ENCODE data around the gene ULK4.
"Not testable (repeated sequence)": the region's sequence is repeated elsewhere in the genome, so short reads cannot be mapped to it uniquely, and the experiment has no call there.

DNA sequence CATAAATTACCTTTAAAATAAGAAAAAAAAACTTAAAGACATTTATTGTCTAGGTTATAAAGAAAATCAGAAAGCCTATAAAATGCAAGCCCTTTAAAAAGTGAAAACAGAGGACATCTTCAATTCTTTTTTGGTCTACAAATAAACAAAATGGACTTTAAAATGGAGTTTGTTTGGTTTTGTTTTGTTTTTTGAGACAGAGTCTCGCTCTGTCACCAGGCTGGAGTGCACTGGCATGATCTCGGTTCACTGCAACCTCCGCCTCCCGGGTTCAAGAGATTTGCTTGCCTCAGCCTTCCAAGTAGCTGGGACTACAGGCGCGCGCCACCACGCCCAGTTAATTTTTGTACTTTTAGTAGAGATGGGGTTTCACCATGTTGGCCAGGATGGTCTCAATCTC is 252.7 kb downstream of the ULK4 start:
- TF ChIP-seq, protein P1, sequence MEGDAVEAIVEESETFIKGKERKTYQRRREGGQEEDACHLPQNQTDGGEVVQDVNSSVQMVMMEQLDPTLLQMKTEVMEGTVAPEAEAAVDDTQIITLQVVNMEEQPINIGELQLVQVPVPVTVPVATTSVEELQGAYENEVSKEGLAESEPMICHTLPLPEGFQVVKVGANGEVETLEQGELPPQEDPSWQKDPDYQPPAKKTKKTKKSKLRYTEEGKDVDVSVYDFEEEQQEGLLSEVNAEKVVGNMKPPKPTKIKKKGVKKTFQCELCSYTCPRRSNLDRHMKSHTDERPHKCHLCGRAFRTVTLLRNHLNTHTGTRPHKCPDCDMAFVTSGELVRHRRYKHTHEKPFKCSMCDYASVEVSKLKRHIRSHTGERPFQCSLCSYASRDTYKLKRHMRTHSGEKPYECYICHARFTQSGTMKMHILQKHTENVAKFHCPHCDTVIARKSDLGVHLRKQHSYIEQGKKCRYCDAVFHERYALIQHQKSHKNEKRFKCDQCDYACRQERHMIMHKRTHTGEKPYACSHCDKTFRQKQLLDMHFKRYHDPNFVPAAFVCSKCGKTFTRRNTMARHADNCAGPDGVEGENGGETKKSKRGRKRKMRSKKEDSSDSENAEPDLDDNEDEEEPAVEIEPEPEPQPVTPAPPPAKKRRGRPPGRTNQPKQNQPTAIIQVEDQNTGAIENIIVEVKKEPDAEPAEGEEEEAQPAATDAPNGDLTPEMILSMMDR (conservative IDR thresholded peaks at IDR 0.05) = not testable (repeated sequence)
- TF ChIP-seq ZFX (IDR thresholded peaks at IDR 0.05) = not testable (repeated sequence)

Measured in C4-2B (cell line).